ENCODE data around the gene MSI2.

Gene MSI2

DNA sequence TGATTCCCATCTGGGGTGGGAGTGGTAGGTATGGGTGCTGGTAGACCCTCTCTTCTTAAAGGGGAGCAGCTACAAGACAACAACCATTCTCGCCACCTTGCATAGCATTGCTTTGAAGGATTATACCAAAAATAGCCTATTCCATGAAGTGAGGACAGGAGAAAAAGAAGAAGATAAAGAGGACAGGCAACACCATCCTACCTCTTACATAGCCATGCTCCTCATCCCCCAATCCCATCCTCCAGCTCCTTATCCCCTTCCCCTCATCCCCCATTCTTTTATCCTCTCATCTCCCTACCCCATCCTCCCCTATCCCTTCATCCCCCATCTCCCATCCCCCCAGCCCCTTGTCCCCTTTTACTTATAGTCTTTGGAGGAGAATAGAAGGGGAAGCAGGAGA lies 459.7 kb downstream of the MSI2 start:
- no peak for TF ChIP-seq SUZ12 (IDR thresholded peaks at IDR 0.05; ENCODE audit: extremely low read depth, insufficient read depth, insufficient read length)
- TF ChIP-seq ZNF274 (IDR thresholded peaks at IDR 0.05; ENCODE audit: low read depth, low read length): no peak
- TF ChIP-seq YY1 (IDR thresholded peaks at IDR 0.05; ENCODE audit: insufficient read depth, insufficient read length): no peak
- Histone ChIP-seq H3K9me3 (ENCODE audit: insufficient read depth, low read length) (no peaks in the 10 kb centered on the region), H3K4me3 (ENCODE audit: insufficient read length, low read depth) (no peak overlapping the region), H3K9ac (ENCODE audit: insufficient read length, low read depth) (no peak overlapping the region), H3K27me3 (ENCODE audit: insufficient read depth, insufficient read length) (peaks cover 4% of the 10 kb centered on the region), H3K4me1 (ENCODE audit: insufficient read depth, insufficient read length) (no peaks in the 10 kb centered on the region), H3K36me3 (ENCODE audit: insufficient read depth, insufficient read length, low read length) (no peaks in the 10 kb centered on the region)
- DNase-seq (ENCODE audit: low read depth, low spot score): no peak

GRCh38 chr17:57718878-57719277 lies 462.6 kb downstream of the MSI2 start:
- Histone ChIP-seq H3K9me3 (ENCODE audit: insufficient read depth, low read length) (no peaks in the 10 kb centered on the region), H3K4me1 (ENCODE audit: insufficient read depth, insufficient read length) (peaks cover 5% of the 10 kb centered on the region), H3K9ac (ENCODE audit: insufficient read length, low read depth) (no peak overlapping the region), H3K36me3 (ENCODE audit: insufficient read depth, insufficient read length, low read length) (no peaks in the 10 kb centered on the region), H3K27me3 (ENCODE audit: insufficient read depth, insufficient read length) (peaks cover 7% of the 10 kb centered on the region), H3K4me3 (ENCODE audit: insufficient read length, low read depth) (no peak overlapping the region)
- DNase-seq (ENCODE audit: low read depth, low spot score): no peak
- TF ChIP-seq SUZ12 (IDR thresholded peaks at IDR 0.05; ENCODE audit: extremely low read depth, insufficient read depth, insufficient read length) (no peak), YY1 (IDR thresholded peaks at IDR 0.05; ENCODE audit: insufficient read depth, insufficient read length) (no peak), ZNF274 (IDR thresholded peaks at IDR 0.05; ENCODE audit: low read depth, low read length) (no peak)

DNA sequence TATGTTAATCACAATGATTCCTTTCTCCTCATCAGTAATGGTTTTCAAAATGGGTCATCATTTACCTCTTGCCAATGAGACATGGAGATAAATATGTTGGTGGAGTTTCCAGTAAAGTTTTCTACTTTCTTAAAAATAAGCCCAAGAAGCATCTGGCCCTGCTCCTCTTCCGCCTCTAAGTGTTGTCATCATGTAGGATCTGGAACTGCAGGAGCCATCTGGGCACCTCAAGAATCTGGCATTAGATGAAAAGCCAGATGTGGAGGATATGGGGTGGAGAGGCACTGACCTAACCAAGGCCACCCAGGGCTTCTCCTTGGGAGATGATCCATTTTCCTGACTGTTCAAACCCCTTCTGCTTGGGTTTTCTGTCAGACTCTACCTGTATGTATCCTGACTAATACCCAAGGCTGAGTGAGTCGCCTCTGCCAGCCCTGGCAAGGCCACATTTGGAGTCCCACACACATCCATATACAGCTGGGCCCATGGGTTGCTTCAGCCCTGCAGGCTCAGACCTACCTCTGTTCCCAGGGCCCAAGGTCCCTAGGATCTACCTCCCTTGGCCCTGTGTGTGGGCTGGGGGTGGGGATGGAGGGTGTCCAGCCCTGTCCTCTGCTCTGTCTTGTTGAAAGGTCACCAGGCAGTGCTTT lies 464.2 kb downstream of the MSI2 start:
- TF ChIP-seq SUZ12 (IDR thresholded peaks at IDR 0.05; ENCODE audit: extremely low read depth, insufficient read depth, insufficient read length): no peak
- no peak for TF ChIP-seq ZNF274 (IDR thresholded peaks at IDR 0.05; ENCODE audit: low read depth, low read length)
- no peak for TF ChIP-seq YY1 (IDR thresholded peaks at IDR 0.05; ENCODE audit: insufficient read depth, insufficient read length)
- no peak overlapping the region for H3K9ac ChIP-seq (ENCODE audit: insufficient read length, low read depth)
- DNase-seq (ENCODE audit: low read depth, low spot score): no peak

GRCh38 chr17:57721967-57722703 lies 465.8 kb downstream of the MSI2 start:
- H3K9ac ChIP-seq (ENCODE audit: insufficient read length, low read depth): no peak overlapping the region
- peaks cover 4% of the 10 kb centered on the region for H3K27me3 ChIP-seq (ENCODE audit: insufficient read depth, insufficient read length)
- no peak for TF ChIP-seq SUZ12 (IDR thresholded peaks at IDR 0.05; ENCODE audit: extremely low read depth, insufficient read depth, insufficient read length)
- no peak for TF ChIP-seq YY1 (IDR thresholded peaks at IDR 0.05; ENCODE audit: insufficient read depth, insufficient read length)
- no peak for TF ChIP-seq ZNF274 (IDR thresholded peaks at IDR 0.05; ENCODE audit: low read depth, low read length)
- no peaks in the 10 kb centered on the region for H3K9me3 ChIP-seq (ENCODE audit: insufficient read depth, low read length)
- no peak overlapping the region for H3K4me3 ChIP-seq (ENCODE audit: insufficient read length, low read depth)
- no peak for DNase-seq (ENCODE audit: low read depth, low spot score)
- peaks cover 13% of the 10 kb centered on the region for H3K4me1 ChIP-seq (ENCODE audit: insufficient read depth, insufficient read length)
- no peaks in the 10 kb centered on the region for H3K36me3 ChIP-seq (ENCODE audit: insufficient read depth, insufficient read length, low read length)

More for the DNA sequence above, 464.2 kb downstream of the MSI2 start:
- Histone ChIP-seq H3K4me1 (ENCODE audit: insufficient read depth, insufficient read length) (peaks cover 13% of the 10 kb centered on the region), H3K4me3 (ENCODE audit: insufficient read length, low read depth) (no peak overlapping the region), H3K36me3 (ENCODE audit: insufficient read depth, insufficient read length, low read length) (no peaks in the 10 kb centered on the region), H3K27me3 (ENCODE audit: insufficient read depth, insufficient read length) (peaks cover 4% of the 10 kb centered on the region), H3K9me3 (ENCODE audit: insufficient read depth, low read length) (no peaks in the 10 kb centered on the region)

GRCh38 chr17:57722704-57723043 lies 466.4 kb downstream of the MSI2 start:
- Histone ChIP-seq H3K27me3 (ENCODE audit: insufficient read depth, insufficient read length) (peaks cover 4% of the 10 kb centered on the region), H3K36me3 (ENCODE audit: insufficient read depth, insufficient read length, low read length) (no peaks in the 10 kb centered on the region), H3K4me1 (ENCODE audit: insufficient read depth, insufficient read length) (peaks cover 13% of the 10 kb centered on the region), H3K9me3 (ENCODE audit: insufficient read depth, low read length) (no peaks in the 10 kb centered on the region), H3K4me3 (ENCODE audit: insufficient read length, low read depth) (no peak overlapping the region), H3K9ac (ENCODE audit: insufficient read length, low read depth) (no peak overlapping the region)
- TF ChIP-seq YY1 (IDR thresholded peaks at IDR 0.05; ENCODE audit: insufficient read depth, insufficient read length): no peak
- TF ChIP-seq SUZ12 (IDR thresholded peaks at IDR 0.05; ENCODE audit: extremely low read depth, insufficient read depth, insufficient read length): no peak
- TF ChIP-seq ZNF274 (IDR thresholded peaks at IDR 0.05; ENCODE audit: low read depth, low read length): no peak
- DNase-seq (ENCODE audit: low read depth, low spot score): no peak

GRCh38 chr17:57723427-57724025 lies 467.2 kb downstream of the MSI2 start:
- Histone ChIP-seq H3K4me3 (ENCODE audit: insufficient read length, low read depth) (no peak overlapping the region), H3K9ac (ENCODE audit: insufficient read length, low read depth) (peak overlapping the region; percentile 36), H3K27me3 (ENCODE audit: insufficient read depth, insufficient read length) (peaks cover 4% of the 10 kb centered on the region), H3K4me1 (ENCODE audit: insufficient read depth, insufficient read length) (peaks cover 13% of the 10 kb centered on the region), H3K9me3 (ENCODE audit: insufficient read depth, low read length) (no peaks in the 10 kb centered on the region), H3K36me3 (ENCODE audit: insufficient read depth, insufficient read length, low read length) (no peaks in the 10 kb centered on the region)
- TF ChIP-seq ZNF274 (IDR thresholded peaks at IDR 0.05; ENCODE audit: low read depth, low read length) (no peak), SUZ12 (IDR thresholded peaks at IDR 0.05; ENCODE audit: extremely low read depth, insufficient read depth, insufficient read length) (no peak)
- no peak for DNase-seq (ENCODE audit: low read depth, low spot score)

- Histone ChIP-seq H3K4me1 (ENCODE audit: insufficient read depth, insufficient read length) (peaks cover 13% of the 10 kb centered on the region), H3K9me3 (ENCODE audit: insufficient read depth, low read length) (no peaks in the 10 kb centered on the region), H3K4me3 (ENCODE audit: insufficient read length, low read depth) (no peak overlapping the region), H3K9ac (ENCODE audit: insufficient read length, low read depth) (no peak overlapping the region), H3K27me3 (ENCODE audit: insufficient read depth, insufficient read length) (peaks cover 4% of the 10 kb centered on the region), H3K36me3 (ENCODE audit: insufficient read depth, insufficient read length, low read length) (no peaks in the 10 kb centered on the region)
- DNase-seq (ENCODE audit: low read depth, low spot score): no peak
- TF ChIP-seq YY1 (IDR thresholded peaks at IDR 0.05; ENCODE audit: insufficient read depth, insufficient read length) (no peak), ZNF274 (IDR thresholded peaks at IDR 0.05; ENCODE audit: low read depth, low read length) (no peak), SUZ12 (IDR thresholded peaks at IDR 0.05; ENCODE audit: extremely low read depth, insufficient read depth, insufficient read length) (no peak)
Observed at GRCh38 chr17:57724026-57724728, 467.9 kb downstream of the MSI2 start.
